Thyroid gland (tissue), 4 donors: Measurements from ENCODE around the gene NUFIP2. TPM values are rescaled to one million over a fixed set of nuclear protein-coding genes. Genes with fewer than 3 reads are reported as not detected.
A peak's percentile ranks its signal among the peaks of the same experiment; 100 is the strongest.

ENCODE experiments used
- DNase-seq, 2 donors: peaks; one replicate each; pipeline ENCODE4 v3.0.0-alpha.2; 2019
- H3K27ac ChIP-seq, 3 donors: fragments of 200-600 bp; sonication (generic); 1 replicate in 2 of 3; 2 replicates in 1 of 3; pipeline ENCODE4 v1.5.1; 2016 to 2019; ENCODE audit warnings: mild to moderate bottlenecking in 1 of 3, moderate library complexity in 1 of 3
- H3K27me3 ChIP-seq: fragments of 200-600 bp; sonication (generic); one replicate; pipeline ENCODE4 v1.5.1; 2019
- H3K36me3 ChIP-seq, 2 donors: fragments of 200-600 bp; sonication (generic); one replicate each; pipeline ENCODE4 v1.5.1; 2016 to 2019
- H3K4me1 ChIP-seq, 2 donors: fragments of 200-600 bp; sonication (generic); one replicate each; pipeline ENCODE4 v1.5.1; 2017 to 2019
- H3K4me3 ChIP-seq, 3 donors: fragments of 200-600 bp; sonication (generic); replicated peaks in 1 of 3; 1 replicate in 2 of 3; 2 replicates in 1 of 3; pipeline ENCODE4 v1.5.1; 2016; ENCODE audit warnings: mild to moderate bottlenecking in 1 of 3
- H3K9me3 ChIP-seq: fragments of 200-600 bp; sonication (generic); one replicate; pipeline ENCODE4 v1.5.1; 2017
- CTCF ChIP-seq, 6 experiments: fragments of 200-600 bp in 3 of 6; fragments of 450-650 bp in 3 of 6; sonication (generic) in 3 of 6; IDR thresholded peaks; one replicate each; pipeline ENCODE4 v1.5.1; 2016 to 2019; ENCODE audit warnings: antibody characterized with exemption in 6 of 6, mild to moderate bottlenecking in 2 of 6, inconsistent platforms in 1 of 6, moderate library complexity in 1 of 6
- POLR2A ChIP-seq, 2 donors: fragments of 450-650 bp; IDR thresholded peaks; one replicate each; pipeline ENCODE4 v1.6.1; 2017; ENCODE audit warnings: antibody characterized with exemption in 2 of 2, mild to moderate bottlenecking in 2 of 2, moderate library complexity in 1 of 2
- WGBS, 2 donors: methylation state at CpG; one replicate each; pipeline ENCODE4 v1.1.5; 2017; 5-methylcytosine and 5-hydroxymethylcytosine counted together
- intact Hi-C: fragments of 100-400 bp; cut with DNase I; formaldehyde crosslinking; loops from one replicate; pipeline ENCODE4 v1.15.1; 2023
- total RNA-seq, 4 donors: library from RNA; depleted of rRNA; stranded (reverse); fragments of >200 nt; gene quantifications; one replicate each; pipeline ENCODE4 v1.2.3, GENCODE V29; 2016

The NUFIP2 gene
- total RNA-seq, 4 donors from 2014 or later, result 29.9 to 52.3 (median 41.1) TPM

GRCh38 chr17:29299031-29299430 lies 5.1 kb upstream of the NUFIP2 start:
- no peak overlapping the region for H3K27ac ChIP-seq
- no peaks in the 10 kb centered on the region for H3K4me1 ChIP-seq
- no peaks in the 10 kb centered on the region for H3K36me3 ChIP-seq
- no peak for TF ChIP-seq CTCF (IDR thresholded peaks at IDR 0.05)
- TF ChIP-seq POLR2A (IDR thresholded peaks at IDR 0.05), result no peak
- no peak overlapping the region for H3K4me3 ChIP-seq
- H3K9me3 ChIP-seq, result no peaks in the 10 kb centered on the region
- intact Hi-C loops, result no loop called here
- H3K27me3 ChIP-seq, result no peaks in the 10 kb centered on the region
- DNase-seq, result no peak
- WGBS, 2 donors, result 92% methylated on average over 2 of the region's 2 CpGs

GRCh38 chr17:29295420-29295819 lies 1.5 kb upstream of the NUFIP2 start:
- H3K27ac ChIP-seq, result no peak overlapping the region
- no peaks in the 10 kb centered on the region for H3K27me3 ChIP-seq
- H3K4me3 ChIP-seq, result no peak overlapping the region
- TF ChIP-seq CTCF (IDR thresholded peaks at IDR 0.05), result no peak
- no peaks in the 10 kb centered on the region for H3K9me3 ChIP-seq
- peaks cover 9 to 17% of the 10 kb centered on the region in 2 donors for H3K4me1 ChIP-seq
- H3K36me3 ChIP-seq, result no peaks in the 10 kb centered on the region
- intact Hi-C loops, result no loop called here
- DNase-seq, result no peak
- 97% methylated on average over 3 of the region's 3 CpGs for WGBS, 2 donors

GRCh38 chr17:29294580-29294900 lies 592 bp upstream of the NUFIP2 start:
- peaks cover 0 to 5% of the 10 kb centered on the region in 2 donors for H3K36me3 ChIP-seq
- 0 to 1% methylated on average over 2 of the region's 2 CpGs for WGBS, 2 donors
- H3K27me3 ChIP-seq, result no peaks in the 10 kb centered on the region
- no peaks in the 10 kb centered on the region for H3K9me3 ChIP-seq
- H3K4me1 ChIP-seq, result peaks cover 18 to 24% of the 10 kb centered on the region in 2 donors
- peak overlapping the region; percentile 82 to 100 (median 96) for H3K27ac ChIP-seq
- H3K4me3 ChIP-seq, result peak overlapping the region in 2 of 3 donors; percentile 36 to 87
- TF ChIP-seq POLR2A (IDR thresholded peaks at IDR 0.05) (no peak), CTCF (IDR thresholded peaks at IDR 0.05) (peak in 1 of 6 experiments; percentile 15)
- intact Hi-C loops, result loop anchor here (5.0 kb wide), 1 partner anchor 147 kb away; no protein-coding TSS in a partner anchor
- no peak for DNase-seq

GRCh38 chr17:29292992-29293889 lies 707 bp downstream of the NUFIP2 start:
- H3K36me3 ChIP-seq, result peaks cover 0 to 5% of the 10 kb centered on the region in 2 donors
- 0 to 1% methylated on average over 17 to 36 of the region's 54 CpGs for WGBS, 2 donors
- peaks cover 28 to 29% of the 10 kb centered on the region in 2 donors for H3K4me1 ChIP-seq
- no peaks in the 10 kb centered on the region for H3K27me3 ChIP-seq
- intact Hi-C loops, result loop anchor here (5.0 kb wide), 1 partner anchor 146 kb away; no protein-coding TSS in a partner anchor
- peak; percentile 66 for DNase-seq
- no peaks in the 10 kb centered on the region for H3K9me3 ChIP-seq
- peak overlapping the region; percentile 90 to 100 (median 98) for H3K27ac ChIP-seq
- TF ChIP-seq POLR2A (IDR thresholded peaks at IDR 0.05) (peak in 1 of 2 donors; percentile 18), CTCF (IDR thresholded peaks at IDR 0.05) (no peak)
- H3K4me3 ChIP-seq, result peak overlapping the region; percentile 87 to 99 (median 88)
